ENCODE measurements around the gene HGFAC.

Gene HGFAC

GRCh38 chr4:3485886-3486540 is 44.2 kb downstream of the HGFAC start:
- in situ Hi-C loops (cut with MboI; ENCODE audit: low sequenced_read_pairs, unreplicated experiment): no loop called here
- no peak for DNase-seq (ENCODE audit: low spot score)

GRCh38 chr4:3486541-3487540 is 45.1 kb downstream of the HGFAC start:
- in situ Hi-C loops (cut with MboI; ENCODE audit: low sequenced_read_pairs, unreplicated experiment): no loop called here
- TF ChIP-seq CTCF (IDR thresholded peaks at IDR 0.05; ENCODE audit: borderline replicate concordance, control extremely low read depth, extremely low read depth, insufficient read depth, missing control alignments): no peak
- DNase-seq (ENCODE audit: low spot score): no peak

More at GRCh38 chr4:3485886-3486540, 44.2 kb downstream of the HGFAC start:
- TF ChIP-seq CTCF (IDR thresholded peaks at IDR 0.05; ENCODE audit: borderline replicate concordance, control extremely low read depth, extremely low read depth, insufficient read depth, missing control alignments): no peak

DNA sequence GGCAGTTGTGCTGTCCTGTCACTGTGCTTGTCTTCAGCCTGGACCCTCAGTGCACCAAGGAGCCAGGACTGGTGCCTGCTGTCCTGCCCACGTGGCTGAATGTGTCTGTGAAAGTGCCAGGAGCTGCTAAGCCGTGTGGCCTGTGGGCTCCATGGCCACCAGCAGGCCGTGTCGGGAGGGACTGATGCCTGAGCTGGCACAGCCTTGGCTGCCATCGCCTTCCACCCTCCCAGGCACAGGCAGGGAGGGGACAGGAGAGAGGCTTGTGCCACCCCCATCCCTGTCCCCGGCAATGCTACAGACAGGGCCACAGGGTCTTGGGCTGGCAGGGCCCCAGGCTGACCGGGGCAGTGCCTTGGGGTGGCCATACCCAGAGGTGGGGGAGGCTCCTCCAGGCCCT is 46.1 kb downstream of the HGFAC start:
- in situ Hi-C loops (cut with MboI; ENCODE audit: low sequenced_read_pairs, unreplicated experiment): no loop called here
- DNase-seq (ENCODE audit: low spot score): no peak
- TF ChIP-seq CTCF (IDR thresholded peaks at IDR 0.05; ENCODE audit: borderline replicate concordance, control extremely low read depth, extremely low read depth, insufficient read depth, missing control alignments): no peak

DNA sequence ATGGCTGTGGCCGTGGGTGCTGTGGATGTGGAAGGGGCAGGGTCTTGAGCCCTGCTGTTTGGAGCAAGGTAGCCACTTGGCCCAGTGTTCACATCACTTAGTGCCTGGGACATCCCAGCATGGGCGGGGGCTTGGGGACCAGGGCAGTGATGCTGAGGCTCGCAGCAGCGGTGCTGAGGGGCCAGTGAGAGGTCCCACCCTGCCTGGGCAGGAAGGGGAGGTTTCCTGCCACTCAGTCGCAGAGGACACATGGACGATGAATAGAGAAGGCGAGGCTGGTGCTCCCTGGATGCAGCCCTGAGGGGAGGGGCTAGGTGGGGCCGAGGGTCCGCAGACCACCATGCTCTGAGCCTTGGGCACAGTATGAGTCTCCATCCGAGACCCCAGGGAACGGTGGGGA is 47.1 kb downstream of the HGFAC start:
- no peak for DNase-seq (ENCODE audit: low spot score)
- no peak for TF ChIP-seq CTCF (IDR thresholded peaks at IDR 0.05; ENCODE audit: borderline replicate concordance, control extremely low read depth, extremely low read depth, insufficient read depth, missing control alignments)
- in situ Hi-C loops (cut with MboI; ENCODE audit: low sequenced_read_pairs, unreplicated experiment): no loop called here

DNA sequence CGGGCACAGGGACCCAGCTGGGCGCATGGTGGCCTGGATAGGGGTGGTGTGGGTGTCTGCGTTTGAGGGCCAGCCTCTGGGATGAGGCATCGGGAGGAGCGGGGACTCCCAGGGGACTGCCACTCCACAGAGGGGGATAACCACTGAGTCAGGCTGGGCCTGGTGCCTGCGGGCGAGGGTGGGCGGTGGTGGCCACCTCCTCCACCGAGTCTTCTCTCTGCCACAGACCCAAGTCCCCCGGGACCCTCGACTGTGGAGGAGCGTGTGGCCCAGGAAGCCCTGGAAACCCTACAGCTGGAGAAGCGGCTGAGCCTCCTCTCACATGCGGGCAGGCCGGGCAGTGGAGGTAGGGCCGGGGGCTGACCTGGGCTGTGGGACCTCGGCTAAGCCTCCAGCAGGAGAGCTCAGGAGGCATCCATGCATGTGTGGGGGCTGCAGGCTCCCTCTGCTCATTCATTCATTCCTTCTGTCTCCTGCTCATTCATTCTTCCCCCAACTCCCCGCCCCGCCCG is 47.7 kb downstream of the HGFAC start:
- in situ Hi-C loops (cut with MboI; ENCODE audit: low sequenced_read_pairs, unreplicated experiment): no loop called here
- DNase-seq (ENCODE audit: low spot score): no peak
- no peak for TF ChIP-seq CTCF (IDR thresholded peaks at IDR 0.05; ENCODE audit: borderline replicate concordance, control extremely low read depth, extremely low read depth, insufficient read depth, missing control alignments)

DNA sequence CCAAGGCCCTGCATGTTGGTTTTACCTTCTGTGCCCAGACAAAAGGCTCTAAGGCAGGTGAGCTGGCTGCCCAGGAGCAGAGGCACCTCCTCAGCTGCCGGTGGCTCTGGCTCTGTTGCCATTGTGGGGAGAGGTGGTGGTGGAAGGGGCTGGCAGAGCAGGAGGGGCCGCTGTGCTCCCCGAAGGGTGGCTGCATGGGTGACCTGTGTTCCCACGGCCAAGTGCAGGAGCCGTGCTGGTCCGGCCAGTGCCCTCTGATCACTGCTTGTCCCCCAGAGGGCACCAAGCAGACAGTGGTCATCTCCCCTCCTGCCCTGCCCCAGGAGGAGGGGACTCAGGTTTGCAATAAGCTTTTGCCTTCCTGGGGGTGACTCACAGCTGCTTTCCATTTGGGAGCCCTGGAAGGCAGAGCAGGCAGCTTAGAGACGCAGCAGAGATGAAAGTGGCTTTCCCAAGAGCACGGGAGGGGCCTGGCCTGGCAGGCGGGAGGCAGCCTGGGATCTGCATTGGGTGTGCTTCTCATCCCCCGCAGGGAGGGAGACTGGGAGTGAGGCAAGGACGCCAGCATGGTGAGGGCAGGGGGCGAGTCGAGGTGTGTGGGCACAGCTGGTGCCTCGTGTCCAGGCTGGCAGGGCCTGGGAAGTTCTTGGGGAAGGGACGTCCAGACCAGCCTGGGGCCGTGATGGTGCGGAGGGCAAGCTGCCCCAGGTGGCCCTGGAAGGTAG is 50.1 kb downstream of the HGFAC start:
- no peak for TF ChIP-seq CTCF (IDR thresholded peaks at IDR 0.05; ENCODE audit: borderline replicate concordance, control extremely low read depth, extremely low read depth, insufficient read depth, missing control alignments)
- no peak for DNase-seq (ENCODE audit: low spot score)
- in situ Hi-C loops (cut with MboI; ENCODE audit: low sequenced_read_pairs, unreplicated experiment): no loop called here
